IPS-NIHi7 (cell line): ENCODE data around the gene SYNPR.
"Not testable (repeated sequence)": the region's sequence is repeated elsewhere in the genome, so short reads cannot be mapped to it uniquely, and the experiment has no call there.

Experiments used
- DNase-seq: peaks from one replicate; pipeline ENCODE4 v3.0.0; 2012; ENCODE audit warnings: mixed read lengths; ENCODE audit errors: extremely low spot score

Gene SYNPR

GRCh38 chr3:63278171-63279004, at the start of gene SYNPR:
Gene SYNPR (plus strand): TSS chr3:63278308.
- peak; percentile 89 for DNase-seq

GRCh38 chr3:63228677-63229076, 49.4 kb upstream of the SYNPR start:
- DNase-seq, result peak; percentile 60

GRCh38 chr3:63230146-63230545, 48.0 kb upstream of the SYNPR start:
- DNase-seq, result no peak

GRCh38 chr3:63231643-63232042, 46.5 kb upstream of the SYNPR start:
- no peak for DNase-seq

GRCh38 chr3:63232764-63233396, 45.2 kb upstream of the SYNPR start:
- DNase-seq, result no peak

GRCh38 chr3:63240381-63240902, 37.7 kb upstream of the SYNPR start:
- no peak for DNase-seq

- no peak for DNase-seq
These were observed 36.0 kb upstream of the SYNPR start for GRCh38 chr3:63242124-63242523.

- no peak for DNase-seq
These were observed 33.6 kb upstream of the SYNPR start for GRCh38 chr3:63244486-63244885.

- no peak for DNase-seq
These were observed 32.3 kb upstream of the SYNPR start for GRCh38 chr3:63245726-63246241.

GRCh38 chr3:63248015-63248414, 30.1 kb upstream of the SYNPR start:
- no peak for DNase-seq

GRCh38 chr3:63251499-63251898, 26.6 kb upstream of the SYNPR start:
- DNase-seq, result no peak

- not testable (repeated sequence) for DNase-seq
These were observed 22.3 kb upstream of the SYNPR start for GRCh38 chr3:63255819-63256218.

- no peak for DNase-seq
These were observed 13.4 kb upstream of the SYNPR start for GRCh38 chr3:63264716-63265115.

GRCh38 chr3:63274359-63274758, 3.7 kb upstream of the SYNPR start:
- no peak for DNase-seq

- peak; percentile 52 for DNase-seq
These were observed 1.1 kb downstream of the SYNPR start for GRCh38 chr3:63279005-63279841.

- no peak for DNase-seq
These were observed 9.5 kb downstream of the SYNPR start for GRCh38 chr3:63287610-63288009.

GRCh38 chr3:63290686-63291085, 12.6 kb downstream of the SYNPR start:
- no peak for DNase-seq

GRCh38 chr3:63294332-63294731, 16.2 kb downstream of the SYNPR start:
- no peak for DNase-seq

- no peak for DNase-seq
These were observed 17.2 kb downstream of the SYNPR start for GRCh38 chr3:63295356-63295755.

GRCh38 chr3:63295806-63296205, 17.7 kb downstream of the SYNPR start:
- no peak for DNase-seq

- DNase-seq, result no peak
These were observed 18.1 kb downstream of the SYNPR start for GRCh38 chr3:63296249-63296648.

GRCh38 chr3:63303238-63303637, 25.1 kb downstream of the SYNPR start:
- DNase-seq, result no peak
